Ammon's horn (tissue), 1 donor: ENCODE measurements around the gene SEPTIN11.
A peak's percentile ranks its signal among the peaks of the same experiment; 100 is the strongest.

Experiments
- DNase-seq: peaks from one replicate; pipeline ENCODE4 v3.0.0-alpha.2; 2016; ENCODE audit warnings: low spot score

The SEPTIN11 gene

DNA sequence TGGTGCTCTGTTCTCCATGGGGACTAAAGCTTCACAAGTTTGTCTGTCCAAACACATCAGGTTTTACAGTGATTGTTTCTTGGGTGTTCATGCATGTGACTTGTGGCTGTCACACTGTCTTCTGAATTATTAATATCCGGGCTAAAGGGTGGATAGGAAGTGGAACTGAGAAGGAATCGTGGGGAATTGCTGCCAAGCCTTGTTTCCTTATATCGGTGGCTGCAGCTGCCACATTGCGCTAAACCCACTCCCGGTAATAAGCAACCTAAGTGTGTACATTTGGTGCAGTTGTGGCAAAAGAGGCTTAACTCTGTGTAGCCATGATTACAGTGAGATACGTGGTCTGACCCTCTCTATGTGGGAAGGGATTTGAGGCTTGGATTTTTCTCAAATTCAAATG, 30.7 kb downstream of the SEPTIN11 start:
- no peak for DNase-seq

DNA sequence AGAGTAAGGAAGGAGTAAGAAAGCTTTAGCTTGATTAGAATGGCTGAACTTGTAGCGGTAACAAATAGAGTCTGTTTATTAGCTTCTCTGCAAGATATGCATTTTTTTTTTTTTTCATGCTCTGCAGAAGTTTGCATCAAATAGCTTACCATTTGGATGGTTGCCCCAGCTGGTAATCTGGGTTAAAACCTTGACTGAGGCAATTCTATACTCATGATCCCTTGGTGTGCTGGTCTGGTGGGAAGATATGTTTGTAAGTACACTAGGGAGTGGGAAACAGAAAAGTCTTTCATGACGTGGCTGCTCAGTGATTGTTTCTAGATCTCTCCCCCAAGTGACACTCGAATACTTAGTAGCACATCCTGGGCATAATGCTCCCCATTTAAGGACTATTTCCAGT, 32.1 kb downstream of the SEPTIN11 start:
- DNase-seq, result no peak

DNA sequence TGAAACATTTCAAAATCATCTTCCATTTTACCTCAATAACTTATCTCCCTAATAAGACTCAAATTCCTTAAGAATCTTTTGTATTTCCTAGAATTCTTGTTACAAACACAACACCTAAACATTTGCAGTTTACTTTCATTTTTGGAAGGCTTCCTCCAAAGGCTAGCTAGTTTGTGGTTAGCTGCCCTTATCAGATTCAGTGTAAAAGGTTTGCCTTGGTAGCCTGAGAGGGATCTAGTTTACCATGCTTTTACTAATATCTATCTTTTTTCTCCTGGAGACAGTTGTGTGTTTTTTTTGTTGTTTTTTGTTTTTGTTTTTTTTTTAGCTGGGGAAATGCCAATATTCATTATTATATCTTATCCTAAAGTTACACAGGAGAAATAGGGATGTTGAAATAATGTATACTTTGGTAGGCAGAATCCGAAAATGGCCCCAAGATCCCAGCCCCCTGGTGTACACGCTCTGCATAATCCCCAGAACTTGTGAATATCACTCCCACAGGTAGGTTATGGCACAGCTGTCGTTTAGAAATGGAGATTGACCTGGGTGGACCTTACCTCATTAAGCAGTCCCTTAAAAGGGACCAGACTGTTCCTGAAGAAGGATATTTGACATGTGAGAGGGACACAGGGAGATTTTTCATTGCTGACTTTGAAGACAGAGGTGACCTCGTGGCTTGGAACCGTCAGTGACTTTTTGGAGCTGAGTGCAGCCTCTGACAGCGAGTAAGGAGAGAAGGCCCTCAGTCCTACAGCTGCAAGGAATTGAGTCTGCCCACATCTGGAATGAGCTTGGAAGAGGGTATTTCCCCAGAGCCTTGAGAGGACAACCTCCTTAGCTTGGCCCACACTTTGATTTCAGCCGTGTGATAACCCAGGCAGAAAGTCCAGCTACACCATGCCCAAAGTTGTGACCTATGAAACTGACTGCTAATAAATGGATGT, 33.4 kb downstream of the SEPTIN11 start:
- DNase-seq, result no peak

DNA sequence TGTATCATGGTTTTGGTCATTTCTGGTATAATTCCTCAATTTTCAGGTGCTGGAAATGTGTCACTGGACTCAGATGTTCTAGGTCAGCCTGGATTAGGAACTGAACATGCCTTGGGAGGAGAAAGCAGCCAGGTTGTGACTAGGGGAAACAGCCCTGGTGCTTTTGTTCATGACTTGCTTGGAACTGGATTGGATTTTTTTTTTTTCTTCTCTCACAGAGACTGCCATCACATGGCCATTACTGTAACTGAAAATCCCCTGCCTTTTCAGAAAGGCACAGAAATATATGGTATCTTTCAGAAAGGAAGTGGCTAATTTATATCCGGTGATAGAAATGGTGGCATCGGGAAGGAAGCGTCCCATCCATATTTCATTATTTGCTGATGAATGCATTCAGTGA, 34.6 kb downstream of the SEPTIN11 start:
- no peak for DNase-seq

DNA sequence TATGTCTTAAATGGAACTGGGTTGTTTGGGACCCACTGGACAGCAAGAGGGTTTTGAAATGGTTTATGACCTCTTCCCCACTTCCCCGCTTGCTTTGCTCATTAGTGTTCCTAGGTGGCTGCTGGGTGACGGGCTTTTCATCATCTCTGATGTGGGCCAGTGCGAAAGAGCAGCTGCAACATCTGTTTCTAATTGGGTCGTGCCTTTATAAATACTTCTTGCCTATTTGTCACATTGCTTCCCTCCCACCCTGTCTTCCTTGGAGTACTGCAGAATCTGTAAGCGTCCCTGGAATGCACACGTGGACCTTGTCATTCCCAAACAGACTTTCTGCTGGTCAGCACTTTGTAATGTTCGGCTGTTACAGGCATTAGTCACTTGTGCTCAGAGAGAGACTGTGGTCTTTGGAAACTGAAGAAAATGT, 35.2 kb downstream of the SEPTIN11 start:
- peak; percentile 36 for DNase-seq

DNA sequence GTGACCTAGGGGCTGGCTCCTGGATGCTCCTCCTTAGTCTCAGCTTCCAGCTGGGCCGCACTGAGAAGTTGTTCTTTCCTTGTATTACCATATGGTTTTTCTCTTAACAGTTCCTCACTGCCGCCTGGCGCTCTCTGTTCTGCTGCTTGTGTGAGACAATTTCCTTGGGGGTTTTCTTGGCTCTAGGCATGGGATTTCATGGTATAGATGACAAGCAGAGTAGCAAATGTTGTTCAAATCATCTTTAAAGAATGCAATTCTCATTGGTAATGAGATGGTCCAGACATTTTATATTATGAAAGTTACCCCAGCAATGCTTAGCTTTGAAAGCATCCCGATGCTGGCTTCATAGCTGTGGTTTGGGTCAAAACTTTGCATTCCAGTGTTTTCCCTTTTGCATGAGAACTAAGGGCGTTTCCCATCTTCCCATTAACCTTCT, 37.6 kb downstream of the SEPTIN11 start:
- no peak for DNase-seq

DNA sequence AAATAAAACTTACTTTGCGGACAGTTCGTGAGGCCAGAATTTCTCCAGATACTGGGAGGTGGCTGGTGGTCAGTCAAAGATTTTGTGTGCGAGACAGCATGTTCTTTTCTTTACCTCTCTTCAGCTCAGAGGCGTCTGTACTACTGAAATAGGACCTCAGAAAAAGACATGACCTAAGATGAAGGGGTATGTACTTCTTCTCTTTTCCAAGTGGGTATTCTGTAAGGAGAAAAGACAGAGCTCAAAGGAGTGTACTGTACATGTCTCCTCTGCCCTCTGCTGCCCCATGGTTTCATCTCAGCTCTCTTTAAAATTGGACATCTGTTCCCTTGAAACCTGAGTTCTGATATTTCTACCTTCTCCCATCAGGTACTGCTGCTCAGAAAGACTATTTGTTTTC, 38.1 kb downstream of the SEPTIN11 start:
- DNase-seq, result no peak

DNA sequence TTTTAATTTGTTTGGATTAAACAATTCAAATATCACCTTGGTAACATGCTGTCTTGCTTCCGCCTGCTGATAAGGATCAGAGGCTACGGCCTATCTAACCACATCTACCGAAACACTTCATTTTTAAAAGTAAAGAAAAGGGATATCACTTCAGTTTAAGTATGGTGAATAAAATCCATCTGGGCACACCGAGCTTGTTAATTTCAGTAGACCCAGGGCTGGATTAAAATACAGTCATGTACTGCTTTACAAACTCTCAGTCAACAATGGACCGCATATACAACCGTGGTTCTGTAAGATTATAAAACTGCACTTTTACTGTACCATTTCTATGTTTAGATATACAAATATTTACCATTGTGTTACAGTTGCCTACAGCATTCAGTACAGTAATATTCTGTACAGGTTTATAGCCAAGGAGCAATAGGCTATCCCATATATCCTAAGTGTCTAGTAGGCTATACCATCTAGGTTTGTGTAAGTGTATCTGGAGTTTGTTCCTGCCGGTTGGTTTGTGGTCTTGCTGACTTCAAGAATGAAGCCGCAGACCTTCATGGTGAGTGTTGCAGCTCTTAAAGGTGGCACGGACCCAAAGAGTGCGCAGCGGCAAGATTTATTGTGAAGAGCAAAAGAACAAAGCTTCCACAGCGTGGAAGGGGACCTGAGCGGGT, 40.0 kb downstream of the SEPTIN11 start:
- no peak for DNase-seq

DNA sequence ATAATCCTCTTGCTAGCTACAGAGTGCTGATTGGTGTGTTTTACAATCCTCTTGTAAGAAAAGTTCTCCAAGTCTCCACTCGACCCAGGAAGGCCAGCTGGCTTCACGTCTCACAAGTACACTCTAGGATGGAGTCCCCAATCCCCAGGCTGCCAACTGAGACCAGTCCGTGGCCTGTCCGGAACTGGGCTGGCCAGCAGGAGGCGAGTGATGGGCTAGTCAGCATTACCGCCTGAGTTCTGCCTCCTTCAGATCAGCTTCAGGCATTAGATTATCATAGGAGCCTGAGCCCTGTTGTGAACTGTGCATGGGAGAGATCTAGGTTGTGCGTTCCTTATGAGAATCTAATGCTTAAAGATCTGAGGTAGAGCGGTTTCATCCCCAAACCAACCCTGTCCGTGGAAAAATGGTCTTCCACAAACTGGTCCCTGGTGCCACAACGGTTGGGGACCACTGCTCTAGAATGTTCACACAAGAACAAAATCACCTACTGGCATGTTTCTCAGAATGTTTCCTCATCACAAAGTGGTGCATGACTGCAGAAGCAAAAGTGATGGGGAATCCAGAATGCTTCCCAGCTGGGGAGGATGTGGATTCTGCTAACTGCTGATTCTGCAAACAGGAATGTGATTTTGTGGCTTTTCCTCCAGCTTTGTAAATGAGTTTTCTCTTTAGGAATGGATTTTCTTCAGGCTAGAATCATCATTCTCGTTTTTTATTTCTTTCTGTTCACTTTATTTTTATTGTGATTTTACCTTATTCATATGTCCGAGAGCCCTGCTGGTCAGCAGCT, 40.9 kb downstream of the SEPTIN11 start:
- no peak for DNase-seq

DNA sequence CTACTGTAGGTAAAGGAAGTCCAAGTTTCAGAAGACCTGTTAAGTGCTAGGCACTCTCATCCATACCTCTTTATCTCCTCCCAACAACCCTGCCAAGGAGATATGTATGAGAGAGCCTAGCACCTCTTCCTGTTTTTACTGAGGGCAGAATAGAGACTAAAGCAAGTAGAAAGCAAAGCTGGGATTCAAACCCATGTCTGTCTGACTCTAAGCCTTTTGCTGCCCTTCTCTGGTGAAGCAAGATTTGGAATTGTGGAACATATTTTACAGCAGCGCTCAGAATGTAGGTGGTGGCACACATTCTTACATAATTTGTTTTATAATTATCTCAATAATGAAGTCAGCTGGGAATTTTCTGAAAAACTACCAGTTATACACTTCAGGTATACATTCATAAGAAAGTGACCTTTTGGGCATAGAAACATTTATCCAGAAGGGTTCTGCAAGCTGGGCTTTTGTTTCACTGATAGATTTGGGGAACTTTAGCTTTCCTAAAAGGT, 41.7 kb downstream of the SEPTIN11 start:
- DNase-seq, result no peak

DNA sequence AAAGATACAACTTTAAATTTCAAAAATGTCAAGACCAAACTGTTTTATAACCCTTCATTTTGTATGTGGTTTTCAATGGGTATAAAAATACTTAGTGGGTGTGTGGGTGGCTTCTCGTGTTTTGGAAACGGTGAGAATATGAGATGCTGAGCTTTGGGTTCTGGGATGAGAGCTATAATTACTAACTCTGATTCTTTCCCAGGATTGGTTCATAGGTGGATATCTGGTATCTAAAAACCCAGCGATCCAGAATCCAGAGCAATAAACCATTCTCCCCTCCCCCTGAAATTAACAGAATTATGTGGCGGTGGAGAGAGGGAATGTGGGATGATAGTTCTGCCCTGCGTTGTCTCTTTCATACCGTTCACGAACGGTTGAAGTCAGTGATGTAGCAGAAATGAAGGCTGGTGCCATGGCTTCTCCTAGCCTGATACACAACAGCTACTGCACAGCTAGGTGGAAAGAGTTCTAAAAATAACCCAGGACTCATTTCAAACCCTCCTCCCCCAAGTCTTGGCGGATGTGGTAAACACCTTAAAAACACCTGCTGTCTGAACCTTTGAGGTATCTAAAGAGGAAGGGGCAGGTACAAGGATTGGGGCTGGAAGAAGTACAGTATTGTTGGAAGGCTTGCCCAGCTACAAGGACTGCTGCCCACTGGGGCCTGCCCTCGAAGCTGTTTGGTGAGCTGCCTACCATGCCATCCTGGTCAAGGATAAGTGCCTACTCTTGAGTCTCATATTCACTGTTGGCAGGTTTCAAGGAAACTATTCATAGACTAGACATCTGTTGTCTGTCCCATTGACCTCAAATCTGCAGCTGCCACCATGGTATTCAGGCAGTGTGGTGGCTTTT, 44.5 kb downstream of the SEPTIN11 start:
- no peak for DNase-seq

DNA sequence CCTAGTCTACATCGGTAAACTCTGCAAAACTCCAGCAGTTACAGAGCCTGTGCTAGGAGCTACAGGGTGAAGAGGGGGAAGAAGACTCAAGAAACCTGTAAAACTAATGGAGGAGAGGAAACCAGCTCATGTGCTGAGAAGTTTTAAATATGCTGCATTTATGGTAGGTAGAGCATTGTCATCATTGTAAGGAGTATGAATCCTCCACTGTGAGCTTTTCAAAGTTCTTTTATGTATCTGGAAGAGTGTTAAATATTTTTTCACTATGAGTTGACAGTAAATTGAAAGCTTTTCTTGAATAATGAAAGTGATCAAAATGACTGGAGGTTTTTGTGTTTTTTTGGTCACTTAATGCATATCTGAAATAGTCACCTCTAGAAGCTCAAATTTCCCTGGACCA, 46.2 kb downstream of the SEPTIN11 start:
- DNase-seq, result no peak

DNA sequence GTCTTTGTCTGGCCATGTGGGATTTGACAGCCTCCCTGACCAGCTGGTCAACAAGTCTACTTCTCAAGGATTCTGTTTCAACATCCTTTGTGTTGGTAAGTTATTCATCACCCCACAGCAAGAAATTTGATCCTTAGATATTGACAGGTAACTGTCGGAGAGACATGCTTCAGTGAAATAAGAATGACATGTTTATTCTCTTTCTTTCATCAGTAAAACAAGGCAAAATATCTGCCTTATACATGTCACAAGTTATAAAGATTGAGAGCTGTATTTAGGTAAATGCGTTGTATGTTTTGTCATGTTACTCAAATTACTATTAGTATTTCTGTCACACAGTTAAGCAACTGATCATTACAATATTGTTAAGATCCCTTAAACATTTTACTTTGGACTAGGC, 46.9 kb downstream of the SEPTIN11 start:
- DNase-seq, result no peak

DNA sequence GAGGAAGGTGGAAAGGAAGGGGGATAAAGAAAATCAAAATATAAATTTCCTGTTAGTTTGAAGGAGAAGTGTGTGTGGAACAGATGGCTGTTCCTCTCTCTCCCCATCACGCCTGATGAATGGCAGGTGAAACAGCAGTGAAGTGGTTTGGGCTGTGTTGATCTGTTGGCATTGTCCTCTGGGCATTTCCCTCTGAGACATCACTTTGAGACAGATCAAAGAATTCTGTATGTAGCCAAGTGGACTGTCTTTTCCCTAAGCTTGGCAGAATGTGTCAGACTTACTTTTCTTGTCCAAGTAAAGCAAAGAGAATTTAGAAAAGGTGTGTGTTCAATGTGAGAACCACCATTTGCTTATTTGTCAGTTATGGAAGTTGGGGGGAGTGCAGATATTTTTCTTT, 47.5 kb downstream of the SEPTIN11 start:
- DNase-seq, result no peak

DNA sequence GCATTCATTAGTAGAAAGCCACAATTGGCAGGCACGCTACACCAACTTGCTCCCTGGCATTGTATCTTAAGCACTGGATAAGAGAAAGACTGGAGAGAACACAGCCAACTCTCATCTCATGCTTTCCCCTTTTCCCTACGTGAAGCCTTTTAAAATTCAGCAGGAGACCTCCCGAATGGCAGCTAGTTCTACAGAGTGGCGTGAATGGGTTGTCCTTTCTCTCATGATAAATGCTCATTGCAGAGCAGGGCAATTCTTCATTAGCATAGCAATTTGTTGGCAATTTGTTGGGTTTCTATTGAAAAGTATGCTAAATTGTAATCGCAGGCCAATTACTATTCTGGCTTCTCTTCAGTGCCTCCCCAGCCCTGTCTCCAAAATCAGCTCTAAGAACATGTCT, 48.0 kb downstream of the SEPTIN11 start:
- peak; percentile 75 for DNase-seq

DNA sequence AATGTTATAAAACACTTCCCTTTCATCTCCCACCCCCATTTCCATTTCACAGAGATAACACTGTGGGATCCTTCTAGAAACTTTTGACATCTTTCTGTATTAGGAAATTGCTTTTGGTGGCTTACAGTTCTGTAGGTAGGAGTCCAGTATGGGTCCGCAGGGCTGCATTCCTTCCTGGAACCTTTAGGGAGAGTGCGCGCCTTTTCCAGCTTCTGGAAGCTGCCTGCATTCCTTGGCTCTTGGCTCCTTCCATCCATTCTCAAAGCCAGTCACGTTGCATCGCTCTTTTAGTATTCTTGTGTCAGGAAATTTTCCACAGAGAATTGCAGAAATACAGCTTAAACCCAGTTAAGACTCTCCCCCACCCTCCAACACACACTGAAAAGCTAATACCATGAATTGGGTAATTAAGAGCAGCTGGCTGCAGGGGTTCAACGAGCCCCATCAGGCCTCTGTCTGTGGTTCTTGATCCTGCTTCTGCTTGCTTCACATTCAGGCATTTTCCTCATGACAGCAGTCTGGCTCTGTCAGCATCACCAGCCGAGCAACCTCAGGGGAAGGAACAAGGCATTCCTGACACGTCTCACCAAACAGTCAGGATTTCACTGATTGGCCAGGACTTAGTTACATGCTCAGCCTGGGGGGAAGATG, 48.8 kb downstream of the SEPTIN11 start:
- no peak for DNase-seq
